ENCODE results near the gene MED25. TPM values are rescaled to one million over a fixed set of nuclear protein-coding genes. Genes with fewer than 3 reads are reported as not detected.

MED25 gene
- total and polyA plus RNA-seq, 5 donors from 2014 or later: 12.7 to 67.9 (median 21.6) TPM

- peaks cover 43% of the 10 kb centered on the region for H3K36me3 ChIP-seq (ENCODE audit: control insufficient read depth, insufficient read depth, low read length)
- no peaks in the 10 kb centered on the region for H3K9me3 Mint-ChIP-seq
- no peaks in the 10 kb centered on the region for H3K4me1 ChIP-seq (ENCODE audit: control insufficient read depth, insufficient read depth, low read length, poor library complexity, severe bottlenecking)
Observed at GRCh38 chr19:49838885-49839588, 20.9 kb downstream of the MED25 start.

GRCh38 chr19:49839713-49840112, 21.6 kb downstream of the MED25 start:
- H3K36me3 Mint-ChIP-seq: peaks cover 9% of the 10 kb centered on the region
- ATAC-seq (ENCODE audit: low read depth in 2 of 2) (no peak), DNase-seq (no peak)
- Histone ChIP-seq H3K9me3 (ENCODE audit: control insufficient read depth in 2 of 2, low read length in 2 of 2) (no peaks in the 10 kb centered on the region), H3K4me3 (ENCODE audit: low read depth, low read length) (no peak overlapping the region), H3K4me1 (ENCODE audit: control insufficient read depth, insufficient read depth, low read length, poor library complexity, severe bottlenecking) (no peaks in the 10 kb centered on the region), H3K36me3 (ENCODE audit: control insufficient read depth, insufficient read depth, low read length) (peaks cover 36% of the 10 kb centered on the region), H3K27me3 (ENCODE audit: control insufficient read depth, insufficient read depth, low read length) (no peaks in the 10 kb centered on the region), H3K27ac (ENCODE audit: insufficient read depth, low read length, poor library complexity, severe bottlenecking) (no peak overlapping the region)
- no peak overlapping the region for H3K27ac Mint-ChIP-seq
- no peaks in the 10 kb centered on the region for H3K27me3 Mint-ChIP-seq
- H3K9me3 Mint-ChIP-seq: no peaks in the 10 kb centered on the region
- no peak overlapping the region for H3K4me3 Mint-ChIP-seq
- H3K4me1 Mint-ChIP-seq: no peaks in the 10 kb centered on the region

More at GRCh38 chr19:49838885-49839588, 20.9 kb downstream of the MED25 start:
- ATAC-seq (ENCODE audit: low read depth in 2 of 2) (no peak), DNase-seq (no peak)
- no peak overlapping the region for H3K4me3 Mint-ChIP-seq
- Histone ChIP-seq H3K4me3 (ENCODE audit: low read depth, low read length) (no peak overlapping the region), H3K27ac (ENCODE audit: insufficient read depth, low read length, poor library complexity, severe bottlenecking) (no peak overlapping the region), H3K9me3 (ENCODE audit: control insufficient read depth in 2 of 2, low read length in 2 of 2) (no peaks in the 10 kb centered on the region), H3K27me3 (ENCODE audit: control insufficient read depth, insufficient read depth, low read length) (no peaks in the 10 kb centered on the region)
- peaks cover 12% of the 10 kb centered on the region for H3K36me3 Mint-ChIP-seq
- H3K27ac Mint-ChIP-seq: no peak overlapping the region
- no peaks in the 10 kb centered on the region for H3K4me1 Mint-ChIP-seq
- no peaks in the 10 kb centered on the region for H3K27me3 Mint-ChIP-seq

GRCh38 chr19:49840321-49840720, 22.2 kb downstream of the MED25 start:
- H3K27ac Mint-ChIP-seq: no peak overlapping the region
- no peaks in the 10 kb centered on the region for H3K27me3 Mint-ChIP-seq
- Histone ChIP-seq H3K4me1 (ENCODE audit: control insufficient read depth, insufficient read depth, low read length, poor library complexity, severe bottlenecking) (no peaks in the 10 kb centered on the region), H3K27ac (ENCODE audit: insufficient read depth, low read length, poor library complexity, severe bottlenecking) (no peak overlapping the region), H3K27me3 (ENCODE audit: control insufficient read depth, insufficient read depth, low read length) (no peaks in the 10 kb centered on the region), H3K9me3 (ENCODE audit: control insufficient read depth in 2 of 2, low read length in 2 of 2) (no peaks in the 10 kb centered on the region), H3K36me3 (ENCODE audit: control insufficient read depth, insufficient read depth, low read length) (peaks cover 30% of the 10 kb centered on the region), H3K4me3 (ENCODE audit: low read depth, low read length) (no peak overlapping the region)
- H3K9me3 Mint-ChIP-seq: no peaks in the 10 kb centered on the region
- H3K36me3 Mint-ChIP-seq: peaks cover 7% of the 10 kb centered on the region
- no peak overlapping the region for H3K4me3 Mint-ChIP-seq
- DNase-seq (no peak), ATAC-seq (ENCODE audit: low read depth in 2 of 2) (no peak)
- H3K4me1 Mint-ChIP-seq: no peaks in the 10 kb centered on the region

DNA sequence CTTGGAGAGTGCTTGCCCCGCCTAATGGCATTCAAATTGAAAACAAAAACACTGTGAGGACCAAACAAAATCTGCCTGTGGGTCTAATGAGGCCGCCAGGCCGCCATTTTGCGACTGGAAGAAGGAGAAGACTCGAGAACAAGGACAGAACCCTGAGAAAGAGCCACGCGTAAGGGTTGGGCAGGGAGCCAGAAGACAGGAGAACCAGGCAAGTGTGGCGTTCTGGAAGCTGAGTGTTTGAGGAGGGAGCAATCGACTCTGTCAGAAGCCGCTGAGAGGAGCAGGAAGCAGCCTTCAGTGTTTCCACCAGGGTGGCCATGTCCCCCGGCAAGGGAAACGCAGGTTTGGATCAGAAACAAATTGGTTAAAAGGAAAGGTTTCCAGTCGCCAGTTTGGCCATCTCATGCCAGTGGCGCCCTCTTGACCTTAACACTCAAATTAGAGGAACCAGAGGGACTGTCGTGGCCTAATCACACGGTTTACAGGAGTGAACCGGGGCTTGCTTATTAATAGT, 22.7 kb downstream of the MED25 start:
- H3K27ac ChIP-seq (ENCODE audit: insufficient read depth, low read length, poor library complexity, severe bottlenecking): no peak overlapping the region
- H3K9me3 ChIP-seq (ENCODE audit: control insufficient read depth in 2 of 2, low read length in 2 of 2): no peaks in the 10 kb centered on the region
- Mint-ChIP-seq H3K36me3 (peaks cover 7% of the 10 kb centered on the region), H3K4me1 (no peaks in the 10 kb centered on the region), H3K9me3 (no peaks in the 10 kb centered on the region), H3K27me3 (no peaks in the 10 kb centered on the region), H3K27ac (no peak overlapping the region), H3K4me3 (peak overlapping the region in 1 of 4 donors; percentile 52)
- no peaks in the 10 kb centered on the region for H3K4me1 ChIP-seq (ENCODE audit: control insufficient read depth, insufficient read depth, low read length, poor library complexity, severe bottlenecking)
- no peaks in the 10 kb centered on the region for H3K27me3 ChIP-seq (ENCODE audit: control insufficient read depth, insufficient read depth, low read length)
- H3K4me3 ChIP-seq (ENCODE audit: low read depth, low read length): no peak overlapping the region
- H3K36me3 ChIP-seq (ENCODE audit: control insufficient read depth, insufficient read depth, low read length): peaks cover 27% of the 10 kb centered on the region
- no peak for DNase-seq
- no peak for ATAC-seq (ENCODE audit: low read depth in 2 of 2)

GRCh38 chr19:49843265-49843664, 25.2 kb downstream of the MED25 start:
- no peaks in the 10 kb centered on the region for H3K27me3 Mint-ChIP-seq
- Histone ChIP-seq H3K27ac (ENCODE audit: insufficient read depth, low read length, poor library complexity, severe bottlenecking) (no peak overlapping the region), H3K4me3 (ENCODE audit: low read depth, low read length) (no peak overlapping the region), H3K36me3 (ENCODE audit: control insufficient read depth, insufficient read depth, low read length) (peaks cover 13% of the 10 kb centered on the region), H3K27me3 (ENCODE audit: control insufficient read depth, insufficient read depth, low read length) (no peaks in the 10 kb centered on the region), H3K9me3 (ENCODE audit: control insufficient read depth in 2 of 2, low read length in 2 of 2) (no peaks in the 10 kb centered on the region), H3K4me1 (ENCODE audit: control insufficient read depth, insufficient read depth, low read length, poor library complexity, severe bottlenecking) (no peaks in the 10 kb centered on the region)
- H3K4me1 Mint-ChIP-seq: peaks cover 0 to 6% (median 4%) of the 10 kb centered on the region in 4 donors
- H3K9me3 Mint-ChIP-seq: peaks cover 0 to 1% (median 0%) of the 10 kb centered on the region in 7 donors
- H3K4me3 Mint-ChIP-seq: no peak overlapping the region
- DNase-seq (no peak), ATAC-seq (ENCODE audit: low read depth in 2 of 2) (peak in 1 of 2 donors; percentile 42)
- H3K36me3 Mint-ChIP-seq: peaks cover 7% of the 10 kb centered on the region
- H3K27ac Mint-ChIP-seq: no peak overlapping the region

- DNase-seq (no peak), ATAC-seq (ENCODE audit: low read depth in 2 of 2) (no peak)
- H3K27ac ChIP-seq (ENCODE audit: insufficient read depth, low read length, poor library complexity, severe bottlenecking): no peak overlapping the region
- Mint-ChIP-seq H3K27me3 (no peaks in the 10 kb centered on the region), H3K9me3 (peaks cover 0 to 2% (median 0%) of the 10 kb centered on the region in 7 donors), H3K27ac (no peak overlapping the region), H3K4me1 (peaks cover 0 to 16% (median 14%) of the 10 kb centered on the region in 4 donors), H3K4me3 (peak overlapping the region in 1 of 4 donors; percentile 10), H3K36me3 (no peaks in the 10 kb centered on the region)
- peaks cover 4% of the 10 kb centered on the region for H3K36me3 ChIP-seq (ENCODE audit: control insufficient read depth, insufficient read depth, low read length)
- H3K4me1 ChIP-seq (ENCODE audit: control insufficient read depth, insufficient read depth, low read length, poor library complexity, severe bottlenecking): no peaks in the 10 kb centered on the region
- no peaks in the 10 kb centered on the region for H3K27me3 ChIP-seq (ENCODE audit: control insufficient read depth, insufficient read depth, low read length)
- H3K4me3 ChIP-seq (ENCODE audit: low read depth, low read length): no peak overlapping the region
- H3K9me3 ChIP-seq (ENCODE audit: control insufficient read depth in 2 of 2, low read length in 2 of 2): no peaks in the 10 kb centered on the region
Observed at GRCh38 chr19:49844138-49845095, 26.3 kb downstream of the MED25 start.

DNA sequence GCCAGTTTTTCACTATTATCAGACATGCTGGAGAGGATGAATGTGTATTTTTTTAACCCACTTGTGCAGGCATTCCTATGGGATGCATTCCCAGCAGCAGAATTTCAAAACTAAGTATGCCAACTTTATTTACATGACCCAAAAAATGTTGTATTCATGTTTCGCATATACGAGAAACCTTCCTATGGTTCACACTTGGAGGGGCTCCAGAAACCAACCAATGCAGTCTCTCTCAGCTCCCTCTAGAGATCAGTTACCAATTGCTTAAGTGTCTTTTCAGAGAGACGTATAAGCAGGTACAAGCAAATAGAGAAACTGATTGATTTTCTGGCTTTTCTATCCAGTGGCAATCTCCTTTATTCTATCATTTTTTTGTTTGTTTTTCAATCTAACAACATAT, 27.3 kb downstream of the MED25 start:
- H3K4me1 Mint-ChIP-seq: peaks cover 7 to 26% (median 21%) of the 10 kb centered on the region in 4 donors
- H3K27ac ChIP-seq (ENCODE audit: insufficient read depth, low read length, poor library complexity, severe bottlenecking): no peak overlapping the region
- peaks cover 5% of the 10 kb centered on the region for H3K4me1 ChIP-seq (ENCODE audit: control insufficient read depth, insufficient read depth, low read length, poor library complexity, severe bottlenecking)
- no peaks in the 10 kb centered on the region for H3K9me3 ChIP-seq (ENCODE audit: control insufficient read depth in 2 of 2, low read length in 2 of 2)
- H3K27me3 ChIP-seq (ENCODE audit: control insufficient read depth, insufficient read depth, low read length): no peaks in the 10 kb centered on the region
- DNase-seq (no peak), ATAC-seq (ENCODE audit: low read depth in 2 of 2) (no peak)
- H3K27me3 Mint-ChIP-seq: no peaks in the 10 kb centered on the region
- no peak overlapping the region for H3K4me3 ChIP-seq (ENCODE audit: low read depth, low read length)
- peaks cover 0 to 2% (median 0%) of the 10 kb centered on the region in 7 donors for H3K9me3 Mint-ChIP-seq
- no peak overlapping the region for H3K4me3 Mint-ChIP-seq
- H3K36me3 ChIP-seq (ENCODE audit: control insufficient read depth, insufficient read depth, low read length): no peaks in the 10 kb centered on the region
- H3K27ac Mint-ChIP-seq: no peak overlapping the region
- H3K36me3 Mint-ChIP-seq: no peaks in the 10 kb centered on the region

Measured in CD4-positive, CD25-positive, alpha-beta regulatory T cell (primary cell).